Measurements from ENCODE around the gene SCTR.

SCTR gene

GRCh38 chr2:119402645-119403560 is 121.4 kb downstream of the SCTR start:
- DNase-seq: no peak

DNA sequence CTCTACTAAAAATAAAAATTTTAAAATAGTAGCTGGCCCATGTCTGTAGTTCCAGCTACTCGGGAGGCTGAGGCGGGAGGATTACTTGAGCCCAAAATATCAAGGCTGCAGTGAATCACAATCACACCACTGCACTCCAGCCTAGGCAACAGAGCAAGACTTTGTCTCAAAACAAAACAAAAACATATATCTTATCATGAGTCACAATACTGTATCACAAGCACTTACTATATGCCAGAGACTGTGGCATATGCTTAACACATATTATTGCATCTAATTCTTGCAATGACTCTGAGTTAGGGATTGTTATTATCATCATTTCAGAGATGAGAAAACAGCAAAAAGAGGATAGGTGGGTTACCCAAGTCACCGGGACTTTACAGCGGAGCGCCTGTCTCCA is 122.2 kb downstream of the SCTR start:
- no peak for DNase-seq

- no peak for DNase-seq
Observed at GRCh38 chr2:119397196-119397595, 127.1 kb downstream of the SCTR start.

- no peak for DNase-seq
Observed at GRCh38 chr2:119393971-119394748, 130.1 kb downstream of the SCTR start.
